HEK293 (cell line): ENCODE measurements around the gene KIF20B.

Experiments
- CTCF ChIA-PET: fragments of 350-600 bp; formaldehyde crosslinking; extraction: SDS; loops from one replicate; lab custom pipeline; 2021; ENCODE audit warnings: antibody characterized with exemption; lab: Yijun Ruan, JAX
- POLR2A ChIA-PET: fragments of 300-600 bp; formaldehyde crosslinking; extraction: SDS; loops from one replicate; lab custom pipeline; 2020; ENCODE audit warnings: antibody characterized with exemption, inconsistent platforms; lab: Yijun Ruan, JAX
- H3K27ac ChIP-seq: fragments of 200-500 bp; sonication (Bioruptor generic); 2 replicates; pipeline ENCODE4 v1.5.1; 2014; ENCODE audit warnings: low read depth, low read length, control low read depth, inconsistent platforms; ENCODE audit errors: extremely low read depth
- H3K36me3 ChIP-seq, 2 experiments: fragments of 200-500 bp in 1 of 2; sonication (Bioruptor generic) in 1 of 2; 1 replicate in 1 of 2; 2 replicates in 1 of 2; pipeline ENCODE4 v1.5.1; 2014 to 2017; ENCODE audit warnings: inconsistent platforms in 2 of 2, low read length in 2 of 2; ENCODE audit not compliant: control insufficient read depth in 2 of 2, insufficient read depth in 1 of 2
- H3K4me1 ChIP-seq: fragments of 200-500 bp; sonication (Bioruptor generic); 2 replicates; pipeline ENCODE4 v1.5.1; 2014; ENCODE audit warnings: mild to moderate bottlenecking, low read length, inconsistent platforms; ENCODE audit not compliant: control insufficient read depth, insufficient read depth
- H3K4me3 ChIP-seq: 2 replicates; pipeline ENCODE4 v1.5.1; 2011; ENCODE audit warnings: low read depth, mild to moderate bottlenecking, control low read depth, low read length, moderate library complexity
- H3K9me3 ChIP-seq: fragments of 200-500 bp; sonication (Bioruptor generic); 2 replicates; pipeline ENCODE4 v1.5.1; 2014; ENCODE audit warnings: low read depth, low read length, inconsistent platforms; ENCODE audit not compliant: control insufficient read depth, insufficient read depth
- BCL11A ChIP-seq: fragments of 450-650 bp; formaldehyde crosslinking; IDR thresholded peaks from 2 replicates; pipeline ENCODE4 v1.5.1; 2016; ENCODE audit warnings: low read depth, missing biosample characterization, missing genetic modification characterization
- CTCF ChIP-seq: fragments of 450-650 bp; formaldehyde crosslinking; IDR thresholded peaks from 2 replicates; pipeline ENCODE4 v1.5.1; 2016; ENCODE audit warnings: missing biosample characterization, missing genetic modification characterization
- EGR2 ChIP-seq: fragments of 450-650 bp; formaldehyde crosslinking; IDR thresholded peaks from 2 replicates; pipeline ENCODE4 v1.5.1; 2016; ENCODE audit warnings: low read depth, missing biosample characterization, missing genetic modification characterization
- KLF1 ChIP-seq: fragments of 450-650 bp; formaldehyde crosslinking; IDR thresholded peaks from 2 replicates; pipeline ENCODE4 v1.5.1; 2016; ENCODE audit warnings: missing biosample characterization, missing genetic modification characterization
- MYNN ChIP-seq: fragments of 450-650 bp; formaldehyde crosslinking; IDR thresholded peaks from 2 replicates; pipeline ENCODE4 v1.5.1; 2016; ENCODE audit warnings: missing biosample characterization, missing genetic modification characterization, borderline replicate concordance
- PRDM4 ChIP-seq: fragments of 450-650 bp; formaldehyde crosslinking; IDR thresholded peaks from 2 replicates; pipeline ENCODE4 v1.5.1; 2017; ENCODE audit warnings: missing biosample characterization, missing genetic modification characterization
- YY2 ChIP-seq: fragments of 450-650 bp; formaldehyde crosslinking; IDR thresholded peaks from 2 replicates; pipeline ENCODE4 v1.5.1; 2016; ENCODE audit warnings: missing biosample characterization, missing genetic modification characterization
- ZBTB21 ChIP-seq: fragments of 450-650 bp; formaldehyde crosslinking; IDR thresholded peaks from 2 replicates; pipeline ENCODE4 v1.5.1; 2017; ENCODE audit warnings: missing biosample characterization, missing genetic modification characterization
- ZBTB7A ChIP-seq: fragments of 450-650 bp; formaldehyde crosslinking; IDR thresholded peaks from 2 replicates; pipeline ENCODE4 v1.5.1; 2016; ENCODE audit warnings: low read depth, missing biosample characterization, missing genetic modification characterization
- ZFP3 ChIP-seq: fragments of 450-650 bp; formaldehyde crosslinking; IDR thresholded peaks from 2 replicates; pipeline ENCODE4 v1.5.1; 2016; ENCODE audit warnings: low read depth, missing biosample characterization, missing genetic modification characterization
- ZFP41 ChIP-seq: fragments of 450-650 bp; formaldehyde crosslinking; IDR thresholded peaks from 2 replicates; pipeline ENCODE4 v1.5.1; 2016; ENCODE audit warnings: missing biosample characterization, missing genetic modification characterization, borderline replicate concordance
- ZNF10 ChIP-seq: fragments of 450-650 bp; formaldehyde crosslinking; IDR thresholded peaks from 2 replicates; pipeline ENCODE4 v1.5.1; 2017; ENCODE audit warnings: missing biosample characterization, missing genetic modification characterization
- ZNF138 ChIP-seq: fragments of 450-650 bp; formaldehyde crosslinking; IDR thresholded peaks from 2 replicates; pipeline ENCODE4 v1.5.1; 2016; ENCODE audit warnings: missing biosample characterization, missing genetic modification characterization, borderline replicate concordance
- ZNF211 ChIP-seq: fragments of 450-650 bp; formaldehyde crosslinking; IDR thresholded peaks from 2 replicates; pipeline ENCODE4 v1.5.1; 2016; ENCODE audit warnings: low read depth, missing biosample characterization, missing genetic modification characterization
- ZNF248 ChIP-seq: fragments of 450-650 bp; formaldehyde crosslinking; IDR thresholded peaks from 2 replicates; pipeline ENCODE4 v1.5.1; 2017; ENCODE audit warnings: missing biosample characterization, missing genetic modification characterization
- ZNF341 ChIP-seq: fragments of 450-650 bp; formaldehyde crosslinking; IDR thresholded peaks from 2 replicates; pipeline ENCODE4; 2016; ENCODE audit warnings: low read depth, missing biosample characterization, missing genetic modification characterization
- ZNF350 ChIP-seq: fragments of 450-650 bp; formaldehyde crosslinking; IDR thresholded peaks from 2 replicates; pipeline ENCODE4 v1.5.0; 2017; ENCODE audit warnings: missing biosample characterization, mild to moderate bottlenecking, missing genetic modification characterization
- ZNF398 ChIP-seq: fragments of 450-650 bp; formaldehyde crosslinking; IDR thresholded peaks from 2 replicates; pipeline ENCODE4 v1.5.1; 2017; ENCODE audit warnings: missing biosample characterization, missing genetic modification characterization
- ZNF426 ChIP-seq: fragments of 450-650 bp; formaldehyde crosslinking; IDR thresholded peaks from 2 replicates; pipeline ENCODE4 v1.5.1; 2017; ENCODE audit warnings: missing biosample characterization, missing genetic modification characterization, mild to moderate bottlenecking, inconsistent platforms, moderate library complexity
- ZNF488 ChIP-seq: fragments of 450-650 bp; formaldehyde crosslinking; IDR thresholded peaks from 2 replicates; pipeline ENCODE4 v1.5.1; 2016; ENCODE audit warnings: missing biosample characterization, missing genetic modification characterization
- ZNF623 ChIP-seq: fragments of 450-650 bp; formaldehyde crosslinking; IDR thresholded peaks from 2 replicates; pipeline ENCODE4 v1.5.1; 2016; ENCODE audit warnings: missing biosample characterization, missing genetic modification characterization
- ZNF626 ChIP-seq: fragments of 450-650 bp; sonication (Bioruptor Pico); formaldehyde crosslinking; IDR thresholded peaks from 2 replicates; pipeline ENCODE4 v1.5.1; 2018; ENCODE audit warnings: missing biosample characterization, missing genetic modification characterization, inconsistent platforms
- ZNF639 ChIP-seq: fragments of 450-650 bp; formaldehyde crosslinking; IDR thresholded peaks from 2 replicates; pipeline ENCODE4 v1.5.1; 2016; ENCODE audit warnings: missing biosample characterization, missing genetic modification characterization
- ZNF843 ChIP-seq: fragments of 450-650 bp; formaldehyde crosslinking; IDR thresholded peaks from 2 replicates; pipeline ENCODE4 v1.5.1; 2016; ENCODE audit warnings: missing biosample characterization, missing genetic modification characterization
- ZSCAN16 ChIP-seq: fragments of 450-650 bp; formaldehyde crosslinking; IDR thresholded peaks from 2 replicates; pipeline ENCODE4 v1.5.1; 2016; ENCODE audit warnings: missing biosample characterization, missing genetic modification characterization
- ZSCAN18 ChIP-seq: fragments of 450-650 bp; formaldehyde crosslinking; IDR thresholded peaks from 2 replicates; pipeline ENCODE4 v1.5.1; 2016; ENCODE audit warnings: missing biosample characterization, missing genetic modification characterization
- TF ChIP-seq, protein P1 (sequence below): fragments of 450-650 bp; formaldehyde crosslinking; IDR thresholded peaks from 2 replicates; pipeline ENCODE4 v1.5.1; 2016; ENCODE audit warnings: missing biosample characterization, missing genetic modification characterization

KIF20B gene

GRCh38 chr10:89783406-89783805 is 82.0 kb downstream of the KIF20B start:
- ChIA-PET CTCF (interaction anchor here (0.7 to 1.3 kb wide), 2 partner anchors 356 to 1083 kb away, joined by 3 read pairs; no protein-coding TSS in a partner anchor), POLR2A (no interaction called here)
- TF ChIP-seq, protein P1, sequence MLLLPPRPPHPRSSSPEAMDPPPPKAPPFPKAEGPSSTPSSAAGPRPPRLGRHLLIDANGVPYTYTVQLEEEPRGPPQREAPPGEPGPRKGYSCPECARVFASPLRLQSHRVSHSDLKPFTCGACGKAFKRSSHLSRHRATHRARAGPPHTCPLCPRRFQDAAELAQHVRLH (tag by site-specific recombination): no peak
- no peak for TF ChIP-seq YY2 (tag by site-specific recombination)
- no peak for TF ChIP-seq ZNF211 (tag by site-specific recombination)
- no peak for TF ChIP-seq ZBTB7A (tag by site-specific recombination)
- no peak for TF ChIP-seq ZNF341 (tag by site-specific recombination)
- TF ChIP-seq ZNF138 (tag by site-specific recombination): no peak
- no peak for TF ChIP-seq KLF1 (tag by site-specific recombination)
- TF ChIP-seq ZSCAN16 (tag by site-specific recombination): no peak
- no peak for TF ChIP-seq BCL11A (tag by site-specific recombination)
- no peak for TF ChIP-seq ZNF248 (tag by site-specific recombination)
- no peak for TF ChIP-seq EGR2 (tag by site-specific recombination)
- TF ChIP-seq ZBTB21 (tag by site-specific recombination): no peak
- no peak for TF ChIP-seq ZNF623 (tag by site-specific recombination)
- TF ChIP-seq CTCF (tag by site-specific recombination): no peak
- TF ChIP-seq ZNF639 (tag by site-specific recombination): no peak
- no peak for TF ChIP-seq ZNF488 (tag by site-specific recombination)
- TF ChIP-seq ZFP41 (tag by site-specific recombination): no peak
- TF ChIP-seq ZSCAN18: no peak
- no peak for TF ChIP-seq ZNF843
- Histone ChIP-seq H3K36me3 (peaks cover 0 to 19% of the 10 kb centered on the region in 2 experiments; a peak in 2 of 3 replicates), H3K4me1 (no peaks in the 10 kb centered on the region), H3K4me3 (no peak overlapping the region), H3K9me3 (no peaks in the 10 kb centered on the region), H3K27ac (no peak overlapping the region)

DNA sequence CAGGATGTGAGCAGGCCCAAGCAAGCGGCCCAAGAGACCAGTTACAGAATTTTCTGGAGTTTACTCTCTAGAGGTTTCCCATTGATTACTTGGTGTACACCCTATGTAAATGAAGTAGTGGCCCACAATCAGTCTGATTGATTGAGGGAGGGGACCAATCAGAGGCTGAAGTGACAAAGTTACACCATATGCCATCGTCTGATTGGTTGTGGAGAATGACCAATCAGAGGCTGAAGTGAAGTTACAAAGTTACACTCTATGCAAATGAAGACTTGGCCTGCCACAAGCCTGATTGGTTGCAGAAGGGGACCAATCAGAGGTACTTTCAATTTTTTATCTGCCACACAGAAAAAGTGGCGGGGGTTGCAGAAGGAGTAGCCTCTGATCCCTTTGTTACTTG is 83.7 kb downstream of the KIF20B start:
- ChIA-PET CTCF (no interaction called here), POLR2A (no interaction called here)
- H3K36me3 ChIP-seq: peaks cover 0 to 16% of the 10 kb centered on the region in 2 experiments; a peak in 2 of 3 replicates
- H3K4me3 ChIP-seq: no peak overlapping the region
- H3K27ac ChIP-seq: no peak overlapping the region
- H3K4me1 ChIP-seq: no peaks in the 10 kb centered on the region
- no peaks in the 10 kb centered on the region for H3K9me3 ChIP-seq
- TF ChIP-seq ZNF10 (tag by site-specific recombination): no peak
- no peak for TF ChIP-seq MYNN (tag by site-specific recombination)
- no peak for TF ChIP-seq ZNF350 (tag by site-specific recombination)
- TF ChIP-seq ZNF426 (tag by site-specific recombination): no peak
- TF ChIP-seq ZNF626 (tag by site-specific recombination): no peak
- TF ChIP-seq ZNF398 (tag by site-specific recombination): no peak
- no peak for TF ChIP-seq ZFP3 (tag by site-specific recombination)
- TF ChIP-seq PRDM4 (tag by site-specific recombination): no peak
